Heart left ventricle (tissue), 13 donors: ENCODE results near the gene CNTNAP4.

Experiments
- CTCF ChIP-seq, 12 donors: fragments of 200-600 bp; sonication (generic) in 4 of 12; IDR thresholded peaks; one replicate each; pipeline versions ENCODE4 v1.5.0 to v1.8.0; 2018 to 2022; ENCODE audit warnings: antibody characterized with exemption in 12 of 12, mild to moderate bottlenecking in 5 of 12
- POLR2A ChIP-seq, 2 donors: fragments of 450-650 bp; IDR thresholded peaks; one replicate each; pipeline ENCODE4 v1.6.1; 2017; ENCODE audit warnings: antibody characterized with exemption in 2 of 2, mild to moderate bottlenecking in 2 of 2, moderate library complexity in 2 of 2
- donor health status: ischemic (EF 13 %, LVEDD 7.1; RV severe dilation, severe dysfunction).
- donor health status: DM: no; HTN: yes; CAD: no.
- donor health status: DM: no; HTN: no; CAD: no.
- donor health status: ischemic (EF 25% LVEDD 6.9; RV normal size, moderate dysfunction).
- donor health status: ischemic (EF 25% LVEDD 5.7; RV mildly dilated, moderate dysfunction).
- donor health status: ischemic (EF 35%, LVEDD 5.7; RV mildly dilated, moderate dysfunction).
- donor health status: nonischemic (EF 11% LVEDD 7.7; RV severe dilation, severe dysfunction).
- donor health status: DM: yes; HTN: yes; CAD: no.
- donor health status: PGD.
- donor health status: ischemic (EF 29% LVEDD 5.4; RV normal size, mild dysfunction).
- donor health status: nonischemic (EF 23%, LVEDD 6.1; RV moderate dilation, normal function).

DNA sequence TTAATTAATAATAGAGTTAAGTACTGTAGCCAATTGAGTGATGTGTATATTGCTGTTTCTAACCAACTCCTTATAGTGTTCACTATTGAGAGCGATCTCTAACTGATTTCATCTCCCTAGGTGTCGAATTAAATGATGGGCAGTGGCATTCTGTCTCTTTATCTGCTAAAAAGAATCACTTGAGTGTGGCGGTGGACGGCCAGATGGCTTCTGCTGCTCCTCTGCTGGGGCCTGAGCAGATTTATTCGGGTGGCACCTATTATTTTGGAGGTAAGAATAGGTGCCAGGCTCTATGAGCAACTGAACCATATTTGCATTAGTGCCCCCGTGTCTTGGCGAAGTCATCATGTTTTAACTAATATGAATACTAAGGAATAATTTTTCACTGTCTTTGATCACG is 184.6 kb downstream of the CNTNAP4 start:
- TF ChIP-seq CTCF (IDR thresholded peaks at IDR 0.05): no peak
- no peak for TF ChIP-seq POLR2A (IDR thresholded peaks at IDR 0.05)
